Fibroblast of mammary gland (primary cell): ENCODE measurements around the gene GSK3B.
A peak's percentile ranks its signal among the peaks of the same experiment; 100 is the strongest.

Experiments used
- DNase-seq: peaks from one replicate; pipeline ENCODE4 v3.0.0-alpha.2; 2010; ENCODE audit warnings: low read depth
- H3K4me3 ChIP-seq: 2 replicates; pipeline ENCODE4 v1.5.1; 2011; ENCODE audit warnings: low read depth, mild to moderate bottlenecking, low read length, moderate library complexity; ENCODE audit not compliant: control insufficient read depth
- TF ChIP-seq, protein P1 (sequence below): conservative IDR thresholded peaks from 2 replicates; pipeline ENCODE4 v1.5.1; 2011; ENCODE audit warnings: low read depth, low read length, inconsistent platforms; ENCODE audit not compliant: control insufficient read depth, insufficient read depth

The GSK3B gene

DNA sequence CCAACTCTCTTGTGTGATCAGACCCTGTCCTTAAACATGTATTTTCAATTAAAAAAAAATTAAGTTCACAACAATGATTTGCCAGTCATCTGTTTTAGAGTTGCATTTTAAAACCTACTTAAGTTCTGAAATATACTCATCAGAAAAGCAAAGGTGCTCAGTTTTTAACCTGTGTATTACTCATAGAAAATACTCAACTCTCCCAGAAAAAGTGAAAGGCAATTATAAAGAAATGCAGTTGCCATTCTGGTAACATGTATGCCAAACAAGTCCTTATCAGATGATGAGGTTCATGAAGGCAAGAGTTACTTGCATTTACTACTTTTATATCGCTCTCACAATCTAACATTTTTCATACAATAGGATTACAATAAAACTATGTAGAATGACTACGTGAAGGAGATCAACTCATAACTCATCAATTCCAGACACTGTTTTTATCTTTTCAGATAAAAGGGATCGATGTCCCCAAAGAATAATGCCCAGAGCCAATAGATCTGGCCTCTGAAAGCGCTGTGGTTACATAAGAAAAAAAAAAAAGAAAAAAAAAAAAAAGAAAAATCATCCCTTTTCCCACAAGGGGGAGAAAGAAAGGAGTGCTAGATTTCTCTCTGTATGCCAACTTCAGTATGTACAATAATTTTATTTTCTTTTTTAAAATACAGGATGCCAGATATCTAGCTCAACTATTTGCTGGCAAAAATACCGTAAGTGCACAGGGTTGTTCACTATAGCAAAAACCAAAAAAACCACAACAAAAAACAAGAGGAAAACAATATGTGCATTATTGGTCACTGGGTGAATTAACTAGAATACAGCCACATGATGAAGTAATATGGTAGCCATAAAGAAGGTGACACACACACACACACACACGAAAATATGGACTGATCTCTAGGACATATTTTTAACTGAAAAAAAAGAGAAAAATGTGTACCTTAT is 175.0 kb downstream of the GSK3B start:
- TF ChIP-seq, protein P1, sequence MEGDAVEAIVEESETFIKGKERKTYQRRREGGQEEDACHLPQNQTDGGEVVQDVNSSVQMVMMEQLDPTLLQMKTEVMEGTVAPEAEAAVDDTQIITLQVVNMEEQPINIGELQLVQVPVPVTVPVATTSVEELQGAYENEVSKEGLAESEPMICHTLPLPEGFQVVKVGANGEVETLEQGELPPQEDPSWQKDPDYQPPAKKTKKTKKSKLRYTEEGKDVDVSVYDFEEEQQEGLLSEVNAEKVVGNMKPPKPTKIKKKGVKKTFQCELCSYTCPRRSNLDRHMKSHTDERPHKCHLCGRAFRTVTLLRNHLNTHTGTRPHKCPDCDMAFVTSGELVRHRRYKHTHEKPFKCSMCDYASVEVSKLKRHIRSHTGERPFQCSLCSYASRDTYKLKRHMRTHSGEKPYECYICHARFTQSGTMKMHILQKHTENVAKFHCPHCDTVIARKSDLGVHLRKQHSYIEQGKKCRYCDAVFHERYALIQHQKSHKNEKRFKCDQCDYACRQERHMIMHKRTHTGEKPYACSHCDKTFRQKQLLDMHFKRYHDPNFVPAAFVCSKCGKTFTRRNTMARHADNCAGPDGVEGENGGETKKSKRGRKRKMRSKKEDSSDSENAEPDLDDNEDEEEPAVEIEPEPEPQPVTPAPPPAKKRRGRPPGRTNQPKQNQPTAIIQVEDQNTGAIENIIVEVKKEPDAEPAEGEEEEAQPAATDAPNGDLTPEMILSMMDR, result peak; percentile 20
- no peak overlapping the region for H3K4me3 ChIP-seq
- DNase-seq, result no peak

DNA sequence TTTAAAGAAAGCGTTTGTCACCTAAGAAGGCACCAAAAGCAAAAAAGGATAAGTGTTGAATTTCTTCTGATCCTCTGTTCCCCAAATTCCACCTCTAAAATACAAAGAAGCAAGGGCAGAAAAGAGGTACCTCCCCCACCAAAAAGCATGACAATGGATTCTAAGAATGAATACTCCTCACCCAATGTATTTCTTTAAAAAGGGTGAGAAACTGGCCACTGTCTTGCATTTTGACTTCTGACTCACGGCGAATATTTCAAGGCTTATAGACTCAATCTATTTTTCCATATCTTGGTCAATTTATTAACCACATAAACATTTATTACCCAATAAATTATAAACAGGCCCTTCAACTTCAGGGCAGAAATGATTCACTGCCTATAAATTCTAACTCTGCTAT is 181.2 kb downstream of the GSK3B start:
- DNase-seq, result peak; percentile 38
- TF ChIP-seq, protein P1, result no peak
- H3K4me3 ChIP-seq, result no peak overlapping the region

DNA sequence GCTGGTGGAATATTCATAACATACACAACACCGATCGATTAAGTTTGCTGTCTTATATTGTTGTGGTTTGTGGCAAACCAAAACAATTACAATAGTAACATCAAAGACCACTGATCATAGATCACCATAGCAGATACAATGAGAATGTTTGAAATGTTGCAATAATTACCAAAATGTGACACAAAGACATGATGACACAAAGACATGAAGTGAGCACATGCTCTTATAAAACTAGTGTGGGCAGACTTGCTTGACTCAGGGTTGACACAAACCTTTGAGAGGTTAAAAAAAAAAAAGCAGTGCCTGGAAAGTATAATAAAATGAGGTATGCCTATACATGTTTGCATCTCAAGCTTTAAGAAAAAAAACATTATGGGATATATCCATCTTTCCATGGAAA is 182.0 kb downstream of the GSK3B start:
- TF ChIP-seq, protein P1, result no peak
- H3K4me3 ChIP-seq, result no peak overlapping the region
- peak; percentile 24 for DNase-seq

DNA sequence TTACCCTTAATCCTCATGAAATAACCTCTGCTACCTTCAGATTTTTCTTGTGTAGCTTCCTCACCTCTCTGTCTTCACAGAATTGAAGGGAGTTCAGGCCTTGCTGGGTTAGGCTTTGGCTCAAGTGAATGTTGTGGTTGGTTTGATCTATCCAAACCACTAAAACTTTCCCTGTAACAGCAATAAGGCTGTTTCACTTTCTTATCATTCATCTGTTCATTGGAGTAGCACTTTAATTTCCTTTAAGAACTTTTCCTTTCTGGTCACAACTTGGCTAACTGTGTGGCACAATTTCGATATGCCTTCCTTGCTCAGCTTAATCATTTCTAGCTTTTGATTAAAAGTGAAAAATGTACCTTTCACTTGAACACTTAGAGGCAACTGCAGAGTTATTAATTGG is 182.5 kb downstream of the GSK3B start:
- no peak for DNase-seq
- TF ChIP-seq, protein P1, result no peak

DNA sequence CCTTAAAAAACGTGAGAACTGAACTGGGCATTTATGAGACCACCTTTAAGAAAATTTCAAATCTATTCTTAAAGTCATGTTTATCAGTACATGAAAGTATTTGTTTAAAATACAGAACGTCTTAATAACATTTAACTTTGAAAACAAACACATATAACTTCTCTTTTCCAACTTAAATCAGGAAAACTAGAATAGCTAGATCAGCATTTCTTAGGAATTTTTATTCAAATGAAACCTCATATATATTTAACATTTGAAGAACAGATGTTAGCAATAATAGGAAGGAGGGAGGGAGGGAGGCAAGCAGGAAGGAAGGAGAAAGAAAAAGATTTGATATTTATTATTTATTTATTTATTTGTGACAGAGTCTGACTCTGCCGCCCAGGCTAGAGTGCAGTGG is 192.2 kb downstream of the GSK3B start:
- H3K4me3 ChIP-seq, result no peak overlapping the region
- DNase-seq, result no peak
- TF ChIP-seq, protein P1, result no peak

More for the DNA sequence above, 182.5 kb downstream of the GSK3B start:
- no peak overlapping the region for H3K4me3 ChIP-seq

DNA sequence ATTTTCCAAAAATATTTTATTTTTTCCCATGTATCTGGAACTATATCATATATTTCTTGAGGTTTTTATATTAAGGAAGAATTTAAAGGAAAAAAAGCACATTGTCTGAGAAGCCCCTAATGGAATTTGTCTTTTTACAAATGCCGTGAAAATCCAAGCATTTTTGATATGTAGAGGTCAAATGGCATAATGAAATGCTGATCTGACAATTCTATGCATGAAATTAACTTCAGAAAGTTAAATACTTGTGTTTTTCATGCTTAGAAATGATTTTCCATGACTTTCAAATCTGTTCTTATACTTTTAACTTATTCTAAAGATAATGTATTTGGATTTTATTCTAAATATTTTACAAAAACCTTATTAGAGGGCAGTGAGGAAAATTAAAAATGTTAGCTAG is 193.1 kb downstream of the GSK3B start:
- DNase-seq, result no peak
- TF ChIP-seq, protein P1, result no peak
- no peak overlapping the region for H3K4me3 ChIP-seq
